Endodermal cell (in vitro differentiated cells): Measurements from ENCODE around the gene NUF2. TPM values are rescaled to one million over a fixed set of nuclear protein-coding genes. Genes with fewer than 3 reads are reported as not detected.

ENCODE experiments used
- DNase-seq: peaks from one replicate; pipeline ENCODE4 v3.0.0-alpha.2; 2017
- H3K27ac ChIP-seq: 2 replicates; pipeline ENCODE4 v1.5.1; 2013; ENCODE audit warnings: mild to moderate bottlenecking, low read depth, low read length, moderate library complexity
- H3K27me3 ChIP-seq: 2 replicates; pipeline ENCODE4 v1.6.1; 2013; ENCODE audit warnings: mild to moderate bottlenecking, low read length, moderate library complexity; ENCODE audit not compliant: insufficient read depth, control insufficient read depth, poor library complexity, severe bottlenecking
- H3K36me3 ChIP-seq: 2 replicates; pipeline ENCODE4 v1.7.0; 2013; ENCODE audit warnings: mild to moderate bottlenecking, low read length, moderate library complexity; ENCODE audit not compliant: control insufficient read depth, insufficient read depth
- H3K4me1 ChIP-seq: one replicate; pipeline ENCODE4 v1.7.0; 2013; ENCODE audit warnings: low read length; ENCODE audit not compliant: control insufficient read depth, insufficient read depth
- H3K4me3 ChIP-seq: 2 replicates; pipeline ENCODE4 v1.5.1; 2013; ENCODE audit warnings: mild to moderate bottlenecking, low read length, moderate library complexity
- H3K9ac ChIP-seq: 2 replicates; pipeline ENCODE4 v1.6.1; 2013; ENCODE audit warnings: mild to moderate bottlenecking, low read length, moderate library complexity; ENCODE audit not compliant: poor library complexity, severe bottlenecking; ENCODE audit errors: extremely low read depth
- H3K9me3 ChIP-seq: 2 replicates; pipeline ENCODE4 v1.6.1; 2013; ENCODE audit warnings: mild to moderate bottlenecking, low read length, moderate library complexity; ENCODE audit not compliant: control insufficient read depth
- H3K27ac Mint-ChIP-seq: 2 replicates; pipeline ENCODE4 v1.8.0; 2020; ENCODE audit warnings: mixed read lengths
- H3K27me3 Mint-ChIP-seq: 2 replicates; pipeline ENCODE4 v1.8.0; 2021; ENCODE audit warnings: mild to moderate bottlenecking, mixed read lengths; ENCODE audit not compliant: insufficient read depth
- H3K36me3 Mint-ChIP-seq: 2 replicates; pipeline ENCODE4 v1.8.0; 2020; ENCODE audit warnings: low read depth, mixed read lengths
- H3K4me1 Mint-ChIP-seq: 2 replicates; pipeline ENCODE4 v1.8.0; 2020; ENCODE audit warnings: mixed read lengths
- H3K4me3 Mint-ChIP-seq: 2 replicates; pipeline ENCODE4 v1.8.0; 2020; ENCODE audit warnings: mild to moderate bottlenecking, moderate library complexity, mixed read lengths
- H3K9me3 Mint-ChIP-seq: 2 replicates; pipeline ENCODE4 v1.8.0; 2020; ENCODE audit warnings: mild to moderate bottlenecking, mixed read lengths
- CTCF ChIP-seq: fragments of 200-600 bp; sonication (generic); conservative IDR thresholded peaks from 2 replicates; pipeline ENCODE4 v1.5.0; 2021; ENCODE audit warnings: antibody characterized with exemption, mild to moderate bottlenecking
- WGBS, 2 experiments: methylation state at CpG; one replicate each; pipeline versions ENCODE4 v1.1.5 to v1.1.7; 2013; ENCODE audit warnings: missing lambda C conversion rate in 2 of 2, mixed read lengths in 1 of 2; ENCODE audit not compliant: insufficient coverage in 1 of 2, insufficient read length in 1 of 2; 5-methylcytosine and 5-hydroxymethylcytosine counted together
- long read RNA-seq, 4 experiments: library from polyadenylated mRNA in 2 of 4; library from RNA in 1 of 4; library from capped mRNA in 1 of 4; stranded (forward) in 3 of 4; unstranded in 1 of 4; transcript quantifications; one replicate each; pipeline ENCODE4 v2.0.0, GENCODE V29; 2020 to 2021; ENCODE audit warnings: inconsistent platforms in 1 of 4
- polyA plus RNA-seq, 2 experiments: library from polyadenylated mRNA; stranded (reverse); fragments of 50-300 nt; gene quantifications; one replicate each; pipeline ENCODE4 v1.2.3, GENCODE V29; 2013
- total RNA-seq, 2 donors: library from RNA; stranded (reverse); fragmentation: NEBNext Ultra II Directional in 1 of 2; extraction: Animal tissue kit (Norgen Biotek cat#: 25700) in 1 of 2; gene quantifications; 2 replicates in 1 of 2; 3 replicates in 1 of 2; pipeline ENCODE4 v1.2.1, GENCODE V29; 2021

NUF2 gene
- 10 to 100 TPM; 28.8 to 35.8 TPM for total RNA-seq
- polyA plus RNA-seq (2013, experiment 1 of 2), result 87.1 TPM
- 94.8 TPM for polyA plus RNA-seq (2013, experiment 2 of 2)
- long read RNA-seq, experiment 1, transcript NUF2-202 (14 exons, 1,842 nt), result major isoform, 5 of 14 reads
- long read RNA-seq, experiment 1, partial matches to known transcripts, result 5 of 14 reads
- long read RNA-seq, experiment 1, other reads (novel, unspliced or antisense), result 1 of 14 reads
- long read RNA-seq, experiment 2, transcript NUF2-202 (14 exons, 1,842 nt), result minor isoform, 17 of 49 reads
- long read RNA-seq, experiment 2, transcript NUF2-201 (14 exons, 1,969 nt), result major isoform, 19 of 49 reads
- long read RNA-seq, experiment 2, partial matches to known transcripts, result 4 of 49 reads
- long read RNA-seq, experiment 2, other reads (novel, unspliced or antisense), result 8 of 49 reads
- long read RNA-seq, experiment 3, transcript NUF2-202 (14 exons, 1,842 nt), result minor isoform, 8 of 72 reads
- long read RNA-seq, experiment 3, transcript NUF2-201 (14 exons, 1,969 nt), result major isoform, 29 of 72 reads
- long read RNA-seq, experiment 3, partial matches to known transcripts, result 25 of 72 reads
- long read RNA-seq, experiment 3, other reads (novel, unspliced or antisense), result 10 of 72 reads
- long read RNA-seq, experiment 4, transcript NUF2-202 (14 exons, 1,842 nt), result major isoform, 43 of 100 reads
- long read RNA-seq, experiment 4, transcript NUF2-201 (14 exons, 1,969 nt), result minor isoform, 22 of 100 reads
- long read RNA-seq, experiment 4, partial matches to known transcripts, result 22 of 100 reads
- long read RNA-seq, experiment 4, other reads (novel, unspliced or antisense), result 9 of 100 reads

GRCh38 chr1:163321311-163322305 is at the start of gene NUF2:
Gene NUF2 (plus strand): TSS chr1:163321954. CDS start chr1:163326052, 4,098 bp downstream.
- Histone ChIP-seq H3K9me3 (no peaks in the 10 kb centered on the region), H3K4me1 (no peaks in the 10 kb centered on the region), H3K9ac (peak within 1 kb of the TSS; percentile 68), H3K27me3 (no peaks in the 10 kb centered on the region), H3K36me3 (peaks cover 10% of the 10 kb centered on the region), H3K27ac (no peak within 1 kb of the TSS), H3K4me3 (peak within 1 kb of the TSS; percentile 96)
- Mint-ChIP-seq H3K27me3 (no peaks in the 10 kb centered on the region), H3K36me3 (no peaks in the 10 kb centered on the region), H3K4me1 (peaks cover 9% of the 10 kb centered on the region), H3K9me3 (no peaks in the 10 kb centered on the region), H3K27ac (peak within 1 kb of the TSS; percentile 96), H3K4me3 (peak within 1 kb of the TSS; percentile 81)
- peak; percentile 100 for DNase-seq
- 0 to 1% methylated on average over 25 to 58 of the region's 58 CpGs for WGBS, 2 experiments
- TF ChIP-seq CTCF, result no peak

GRCh38 chr1:163273766-163274441 is 47.9 kb upstream of the NUF2 start:
- 82 to 100% methylated on average over 2 of the region's 2 CpGs for WGBS, 2 experiments
- Mint-ChIP-seq H3K27me3 (no peaks in the 10 kb centered on the region), H3K36me3 (peaks cover 12% of the 10 kb centered on the region)

More at GRCh38 chr1:163273766-163274441, 47.9 kb upstream of the NUF2 start:
- Mint-ChIP-seq H3K4me1 (peaks cover 24% of the 10 kb centered on the region), H3K9me3 (peaks cover 28% of the 10 kb centered on the region), H3K4me3 (no peak overlapping the region), H3K27ac (peak overlapping the region; percentile 56)
- Histone ChIP-seq H3K36me3 (no peaks in the 10 kb centered on the region), H3K9ac (no peak overlapping the region), H3K27me3 (no peaks in the 10 kb centered on the region), H3K27ac (no peak overlapping the region), H3K4me1 (peaks cover 3% of the 10 kb centered on the region), H3K9me3 (peaks cover 18% of the 10 kb centered on the region), H3K4me3 (peak overlapping the region; percentile 44)
- peak; percentile 55 for DNase-seq
- TF ChIP-seq CTCF, result no peak
